ENCODE results near the gene PAF1.

Gene PAF1

GRCh38 chr19:39390751-39391437 lies at the start of gene PAF1, which contains the start of gene MED29:
PAF1 (minus strand) TSS chr19:39391106; CDS start chr19:39390864, 242 bp downstream.
MED29 (plus strand) TSS chr19:39391378; CDS start chr19:39391423, 45 bp downstream.
- TF ChIP-seq GATA1 (IDR thresholded peaks at IDR 0.05; ENCODE audit: low read depth, low read length), result no peak
- TF ChIP-seq POLR2A (IDR thresholded peaks at IDR 0.05; ENCODE audit: low read length), result peak; percentile 98
- DNase-seq, result peak; percentile 100

- no peak for TF ChIP-seq POLR2A (IDR thresholded peaks at IDR 0.05; ENCODE audit: low read length)
- TF ChIP-seq GATA1 (IDR thresholded peaks at IDR 0.05; ENCODE audit: low read depth, low read length), result no peak
- DNase-seq, result no peak
Observed at GRCh38 chr19:39438270-39438934, 47.5 kb upstream of the PAF1 start.

- no peak for TF ChIP-seq POLR2A (IDR thresholded peaks at IDR 0.05; ENCODE audit: low read length)
- TF ChIP-seq GATA1 (IDR thresholded peaks at IDR 0.05; ENCODE audit: low read depth, low read length), result no peak
- no peak for DNase-seq
Observed at GRCh38 chr19:39436350-39436716, 45.4 kb upstream of the PAF1 start.

- peak; percentile 99 to 100 for DNase-seq
- TF ChIP-seq POLR2A (IDR thresholded peaks at IDR 0.05; ENCODE audit: low read length), result peak; percentile 98
- no peak for TF ChIP-seq GATA1 (IDR thresholded peaks at IDR 0.05; ENCODE audit: low read depth, low read length)
Observed at GRCh38 chr19:39435499-39436349, 44.8 kb upstream of the PAF1 start, which contains the start of gene RPS16. RPS16 (minus strand) TSS chr19:39435949; CDS start chr19:39435895, 54 bp downstream.

GRCh38 chr19:39434123-39435076 lies 43.5 kb upstream of the PAF1 start:
- no peak for TF ChIP-seq GATA1 (IDR thresholded peaks at IDR 0.05; ENCODE audit: low read depth, low read length)
- no peak for TF ChIP-seq POLR2A (IDR thresholded peaks at IDR 0.05; ENCODE audit: low read length)

GRCh38 chr19:39433480-39434079 lies 42.7 kb upstream of the PAF1 start:
- DNase-seq, result no peak
- no peak for TF ChIP-seq POLR2A (IDR thresholded peaks at IDR 0.05; ENCODE audit: low read length)
- TF ChIP-seq GATA1 (IDR thresholded peaks at IDR 0.05; ENCODE audit: low read depth, low read length), result no peak

More at GRCh38 chr19:39434123-39435076, 43.5 kb upstream of the PAF1 start:
- no peak for DNase-seq

GRCh38 chr19:39432677-39433025 lies 41.7 kb upstream of the PAF1 start:
- DNase-seq, result no peak
- TF ChIP-seq POLR2A (IDR thresholded peaks at IDR 0.05; ENCODE audit: low read length) (no peak), GATA1 (IDR thresholded peaks at IDR 0.05; ENCODE audit: low read depth, low read length) (no peak)

GRCh38 chr19:39430675-39431593 lies 40.0 kb upstream of the PAF1 start:
- TF ChIP-seq GATA1 (IDR thresholded peaks at IDR 0.05; ENCODE audit: low read depth, low read length), result no peak
- TF ChIP-seq POLR2A (IDR thresholded peaks at IDR 0.05; ENCODE audit: low read length), result peak; percentile 38
- no peak for DNase-seq

GRCh38 chr19:39428283-39429112 lies 37.6 kb upstream of the PAF1 start:
- no peak for DNase-seq
- TF ChIP-seq POLR2A (IDR thresholded peaks at IDR 0.05; ENCODE audit: low read length) (no peak), GATA1 (IDR thresholded peaks at IDR 0.05; ENCODE audit: low read depth, low read length) (no peak)

- no peak for TF ChIP-seq GATA1 (IDR thresholded peaks at IDR 0.05; ENCODE audit: low read depth, low read length)
- no peak for TF ChIP-seq POLR2A (IDR thresholded peaks at IDR 0.05; ENCODE audit: low read length)
- DNase-seq, result no peak
Observed at GRCh38 chr19:39427707-39428106, 36.8 kb upstream of the PAF1 start.

GRCh38 chr19:39426170-39426569 lies 35.3 kb upstream of the PAF1 start:
- TF ChIP-seq POLR2A (IDR thresholded peaks at IDR 0.05; ENCODE audit: low read length) (no peak), GATA1 (IDR thresholded peaks at IDR 0.05; ENCODE audit: low read depth, low read length) (no peak)

More at GRCh38 chr19:39426170-39426569, 35.3 kb upstream of the PAF1 start:
- no peak for DNase-seq
